CD4-positive, alpha-beta T cell treated with Interferon gamma for 1 hour (primary cell): ENCODE measurements around the gene CXCL16.

Experiments used
- DNase-seq: peaks from one replicate; pipeline ENCODE4 v3.0.0-alpha.2; 2020

CXCL16 gene

DNA sequence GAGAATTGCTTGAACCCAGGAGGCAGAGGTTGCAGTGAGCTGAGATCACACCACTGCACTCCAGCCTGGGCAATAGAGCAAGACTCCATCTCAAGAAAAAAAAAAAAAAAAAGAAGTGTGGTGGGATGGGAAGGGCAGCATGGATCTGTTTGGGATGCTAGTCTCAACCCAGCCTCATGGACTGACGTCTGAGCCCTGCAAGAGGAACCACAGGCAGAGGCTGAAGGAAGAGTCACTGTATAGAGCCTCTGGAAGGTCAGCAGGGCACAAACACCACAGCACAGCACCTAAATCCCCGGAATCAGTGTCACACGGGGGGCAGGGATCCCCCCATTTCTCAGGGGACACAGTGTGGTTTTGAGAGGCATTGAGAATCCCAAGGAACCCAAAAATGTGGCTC, 10.9 kb upstream of the CXCL16 start:
- no peak for DNase-seq

DNA sequence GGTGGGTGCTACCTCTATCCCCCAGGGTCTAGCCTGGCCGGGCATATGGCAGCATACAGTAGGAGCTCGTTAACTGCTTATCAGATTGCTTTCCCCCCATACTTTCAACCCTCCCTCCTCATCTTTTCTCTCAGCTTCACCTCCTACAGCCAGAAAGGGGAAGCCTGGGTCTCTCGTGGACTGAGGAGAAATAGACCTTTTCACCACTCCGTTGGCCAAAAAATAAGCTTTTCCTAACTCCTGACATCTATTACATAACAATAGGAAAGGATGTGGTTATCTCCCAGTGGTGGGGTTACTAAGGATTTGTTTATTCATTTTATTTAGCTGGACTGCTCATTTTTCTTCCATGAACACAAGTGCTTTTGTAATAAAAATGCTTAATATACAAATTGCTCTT, 9.0 kb upstream of the CXCL16 start:
- no peak for DNase-seq

DNA sequence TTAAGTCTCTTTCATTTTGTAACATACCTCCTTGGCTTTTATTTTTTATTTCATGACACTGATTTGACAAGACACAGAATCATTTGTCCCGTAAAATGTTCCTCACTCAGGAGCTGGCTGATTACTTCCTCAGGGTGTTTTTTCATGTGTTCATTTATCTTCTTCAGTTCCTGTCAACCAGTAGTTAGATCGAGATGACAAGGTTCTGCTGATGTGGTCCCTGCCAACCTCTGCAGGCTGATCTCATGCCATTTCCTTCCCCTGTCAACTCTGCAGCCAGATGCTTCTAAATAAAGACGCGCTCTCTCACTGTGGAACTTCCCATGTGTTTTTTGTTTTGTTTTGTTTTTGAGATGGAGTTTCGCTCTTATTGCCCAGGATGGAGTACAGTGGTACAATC, 8.1 kb upstream of the CXCL16 start:
- DNase-seq: peak; percentile 59

DNA sequence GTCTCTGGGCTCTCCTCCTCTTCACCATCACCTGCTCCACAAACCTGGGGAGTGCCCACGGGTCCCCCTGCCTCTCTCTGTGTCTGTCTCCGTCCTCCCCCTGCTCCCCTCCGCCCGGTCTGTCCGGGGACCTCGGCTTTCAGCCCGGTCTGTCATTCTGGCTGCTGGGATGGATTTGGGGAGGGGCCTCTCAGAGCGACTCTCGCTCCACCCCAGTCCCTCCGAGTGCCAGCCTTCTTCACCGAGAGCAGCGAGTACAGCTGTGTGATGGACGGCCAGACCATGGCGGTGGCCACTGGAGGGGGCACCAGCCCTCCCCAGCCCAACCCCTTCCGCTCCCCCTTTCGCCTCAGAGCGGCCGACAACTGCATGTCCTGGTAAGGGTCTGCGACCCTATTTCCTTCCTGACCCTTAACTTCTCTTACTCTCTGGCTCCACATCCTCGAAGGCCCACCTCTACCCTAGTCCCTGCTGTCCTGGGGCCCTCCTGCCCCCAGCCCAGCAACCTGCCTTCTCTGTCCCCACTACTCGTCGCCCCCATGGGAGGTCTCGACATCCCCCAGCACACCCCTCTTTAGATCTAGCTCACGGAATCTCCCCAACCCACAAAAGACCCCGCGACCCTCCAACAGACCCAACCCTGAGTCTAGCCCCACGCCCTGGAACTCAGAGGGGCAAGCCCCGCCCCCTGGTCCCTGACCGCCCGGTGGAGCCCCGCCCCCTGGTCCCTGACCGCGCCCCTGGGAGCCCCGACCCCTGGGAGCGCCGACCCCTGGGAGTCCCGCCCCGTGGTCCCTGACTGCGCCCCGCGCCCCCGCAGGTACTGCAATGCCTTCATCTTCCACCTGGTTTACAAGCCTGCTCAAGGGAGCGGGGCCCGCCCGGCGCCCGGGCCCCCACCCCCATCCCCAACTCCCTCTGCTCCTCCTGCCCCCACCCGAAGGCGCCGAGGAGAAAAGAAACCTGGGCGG, 5.6 kb upstream of the CXCL16 start:
- DNase-seq: no peak

- no peak for DNase-seq
Observed at GRCh38 chr17:4743898-4744297, 4.2 kb upstream of the CXCL16 start.

DNA sequence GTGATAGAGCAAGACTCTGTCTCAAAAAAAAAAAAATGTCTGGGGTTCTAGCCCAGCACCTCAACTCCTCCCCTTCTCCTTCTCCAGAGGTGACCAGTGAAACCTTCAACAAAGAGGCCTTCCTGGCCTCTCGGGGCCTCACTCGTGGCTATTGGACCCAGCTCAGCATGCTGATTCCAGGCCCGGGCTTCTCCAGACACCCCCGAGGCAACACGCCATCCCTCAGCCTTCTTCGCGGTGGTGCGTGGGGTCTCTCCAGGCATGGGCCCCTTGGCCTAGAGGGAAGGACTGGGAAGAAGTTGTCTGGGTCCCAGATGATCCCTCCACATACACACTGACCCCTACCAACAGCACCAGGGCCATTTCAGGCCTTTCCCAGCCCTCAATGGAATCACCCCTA, 3.5 kb upstream of the CXCL16 start:
- no peak for DNase-seq

DNA sequence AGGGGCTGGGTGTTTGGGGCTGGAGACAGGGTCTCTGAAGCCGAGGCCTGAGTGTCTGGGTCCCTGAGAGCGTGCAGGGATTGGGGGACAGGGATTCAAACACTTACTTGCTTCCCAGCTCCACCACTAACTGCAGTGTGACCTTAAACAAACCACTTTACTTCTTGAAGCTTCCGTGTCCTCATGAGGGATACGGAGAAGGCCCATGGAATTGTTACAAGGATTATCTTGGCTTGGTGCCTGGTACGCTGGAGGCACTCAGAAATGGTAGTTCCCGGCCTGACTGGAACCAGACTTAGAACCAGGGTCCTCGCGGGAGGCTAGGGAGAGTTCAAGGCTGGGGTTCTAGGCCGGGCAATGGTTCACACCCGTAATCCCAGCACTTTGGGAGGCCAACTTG, 2.9 kb upstream of the CXCL16 start:
- no peak for DNase-seq

- DNase-seq: no peak
Observed at GRCh38 chr17:4742133-4742532, 2.4 kb upstream of the CXCL16 start.

DNA sequence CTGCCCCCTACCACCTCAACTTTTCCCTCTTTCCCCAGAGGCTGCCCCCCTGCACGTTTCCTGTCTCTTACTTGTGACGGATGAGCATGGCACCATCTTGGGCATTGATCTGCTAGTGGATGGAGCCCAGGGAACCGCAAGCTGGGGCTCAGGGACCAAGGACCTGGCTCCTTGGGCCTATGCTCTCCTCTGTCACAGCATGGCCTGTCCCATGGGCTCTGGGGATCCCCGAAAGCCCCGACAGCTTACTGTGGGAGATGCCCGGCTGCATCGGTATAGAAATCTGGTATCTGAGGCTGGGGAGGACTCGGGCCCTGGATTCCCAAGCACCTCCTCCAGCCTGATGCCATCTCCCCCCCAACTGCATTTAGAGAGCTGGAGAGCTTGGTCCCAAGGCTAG, 1.8 kb upstream of the CXCL16 start:
- DNase-seq: no peak

DNA sequence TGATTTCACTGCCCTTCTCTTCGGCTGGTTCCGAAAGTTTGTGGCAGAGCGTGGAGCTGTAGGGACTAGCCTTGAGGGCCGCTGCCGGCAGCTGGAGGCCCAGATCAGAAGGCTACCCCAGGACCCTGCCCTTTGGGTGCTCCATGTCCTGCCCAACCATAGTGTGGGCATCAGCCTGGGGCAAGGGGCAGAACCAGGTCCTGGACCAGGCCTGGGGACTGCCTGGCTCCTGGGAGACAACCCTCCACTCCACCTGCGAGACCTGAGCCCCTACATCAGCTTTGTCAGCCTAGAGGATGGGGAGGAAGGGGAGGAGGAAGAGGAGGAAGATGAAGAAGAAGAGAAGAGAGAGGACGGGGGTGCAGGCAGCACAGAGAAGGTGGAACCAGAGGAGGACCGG, 856 bp upstream of the CXCL16 start:
- no peak for DNase-seq

DNA sequence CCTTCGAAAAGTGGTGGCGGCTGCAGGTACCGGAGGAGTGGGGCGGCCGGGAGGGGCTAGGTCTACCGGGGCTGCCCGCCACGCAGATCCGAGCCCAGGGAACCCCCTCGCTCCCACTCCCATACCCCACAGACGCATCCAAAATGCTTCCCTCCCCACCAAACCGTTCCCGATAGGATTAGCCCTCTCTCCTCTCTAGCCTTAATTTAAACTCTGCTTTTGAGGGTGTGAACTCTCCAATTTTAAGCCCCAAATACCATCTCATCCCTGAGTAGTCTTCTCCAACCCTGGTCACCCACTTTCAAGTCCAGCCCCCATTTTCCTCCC, 260 bp upstream of the CXCL16 start:
- DNase-seq: no peak

DNA sequence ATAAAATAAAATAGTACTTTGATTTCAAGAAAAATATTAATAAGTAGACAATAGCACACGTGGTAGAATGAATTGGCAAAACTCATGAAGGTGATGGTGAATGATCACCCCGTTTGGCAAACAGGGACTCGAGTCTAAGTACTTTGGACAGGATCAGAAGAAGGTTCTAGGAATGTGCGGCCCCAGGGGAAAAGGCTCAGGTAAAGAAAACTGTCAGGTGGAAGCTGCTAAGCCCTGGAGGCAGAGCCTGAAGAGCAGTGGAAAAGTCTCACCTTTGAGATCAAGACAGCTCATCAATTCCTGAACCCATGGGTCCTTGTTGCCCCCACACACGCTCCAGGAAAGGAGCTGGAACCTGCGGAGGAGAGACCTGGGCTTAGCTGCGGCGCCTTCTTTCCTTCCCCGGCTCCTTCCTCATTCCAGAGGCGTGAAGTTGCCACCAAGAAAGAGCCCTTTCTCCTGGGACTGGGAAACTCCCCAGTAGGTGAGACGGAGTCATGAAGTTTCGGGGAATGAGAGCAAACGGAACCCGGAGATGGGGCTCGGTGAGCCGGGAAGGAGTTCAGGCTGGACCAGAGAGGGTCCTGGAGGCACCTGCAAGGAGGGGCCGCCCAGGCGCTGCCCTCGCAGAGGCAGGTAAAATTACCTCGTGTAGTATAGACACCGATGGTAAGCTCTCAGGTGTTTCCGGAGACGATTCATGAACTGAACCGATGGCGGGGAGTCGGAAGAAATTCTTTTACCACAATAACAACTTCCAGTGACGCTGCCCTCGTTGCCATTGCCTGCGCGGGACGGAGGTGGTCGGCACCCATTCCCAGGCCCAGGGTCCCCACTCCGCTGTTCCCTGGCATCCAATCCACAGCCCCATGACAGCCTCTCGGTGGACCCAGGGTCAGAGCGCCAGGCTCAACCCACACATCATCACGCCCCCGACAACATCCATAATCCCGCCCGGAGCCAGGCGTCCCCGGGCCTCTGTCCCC, 1.3 kb downstream of the CXCL16 start:
- peak; percentile 40 for DNase-seq

- peak; percentile 65 for DNase-seq
Observed at GRCh38 chr17:4735876-4736651, 3.7 kb downstream of the CXCL16 start.

DNA sequence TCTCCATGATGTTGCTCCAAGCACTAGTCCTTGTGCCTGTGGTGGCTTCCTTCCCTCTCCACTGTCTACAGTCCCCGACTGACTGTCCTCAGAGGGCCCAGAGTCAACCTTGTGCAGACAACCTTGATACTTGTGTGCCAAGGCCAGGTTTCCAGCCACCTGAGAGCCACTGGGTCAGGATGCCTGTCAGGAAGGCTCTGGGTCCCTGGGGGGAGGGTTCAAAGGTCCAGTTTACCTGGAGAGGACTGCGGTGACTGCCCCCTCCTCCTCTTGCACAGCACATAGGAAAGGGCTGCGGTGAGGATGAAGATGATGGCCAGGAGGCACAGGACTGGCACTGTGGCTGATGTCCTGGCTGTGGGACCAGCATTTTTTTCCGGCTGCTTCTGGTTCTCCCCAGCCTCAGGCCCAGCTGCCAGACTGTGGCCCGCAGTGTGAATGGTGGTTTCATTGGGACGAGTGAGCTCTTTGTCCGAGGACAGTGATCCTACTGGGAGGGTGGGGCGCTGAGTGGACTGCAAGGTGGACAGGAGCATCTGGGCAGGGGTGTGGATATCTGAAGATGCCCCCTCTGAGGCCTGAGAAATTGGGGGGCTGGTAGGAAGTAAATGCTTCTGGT, 4.8 kb downstream of the CXCL16 start:
- DNase-seq: no peak

DNA sequence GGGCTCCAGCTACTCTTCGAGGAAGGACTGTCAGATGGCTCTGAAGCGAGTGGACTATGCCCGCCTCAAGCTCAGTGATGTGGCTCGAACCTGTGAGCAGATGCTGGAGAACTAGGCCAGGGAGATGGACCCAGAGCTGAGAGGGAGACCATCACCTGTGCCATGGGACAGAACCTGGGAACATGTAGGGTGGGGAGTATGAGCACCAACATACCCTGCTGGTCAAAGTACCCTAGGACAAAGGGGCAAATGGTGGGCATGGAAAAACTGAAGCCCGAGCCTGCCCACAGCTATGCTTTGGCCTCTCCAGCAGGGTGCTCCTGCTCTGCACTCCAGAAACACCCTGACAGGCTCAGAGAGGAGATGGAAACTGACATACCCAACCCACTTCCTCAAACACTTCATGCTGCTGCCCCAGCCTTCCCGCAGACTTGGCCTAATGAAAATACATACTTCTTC, 6.6 kb downstream of the CXCL16 start:
- DNase-seq: peak; percentile 75

DNA sequence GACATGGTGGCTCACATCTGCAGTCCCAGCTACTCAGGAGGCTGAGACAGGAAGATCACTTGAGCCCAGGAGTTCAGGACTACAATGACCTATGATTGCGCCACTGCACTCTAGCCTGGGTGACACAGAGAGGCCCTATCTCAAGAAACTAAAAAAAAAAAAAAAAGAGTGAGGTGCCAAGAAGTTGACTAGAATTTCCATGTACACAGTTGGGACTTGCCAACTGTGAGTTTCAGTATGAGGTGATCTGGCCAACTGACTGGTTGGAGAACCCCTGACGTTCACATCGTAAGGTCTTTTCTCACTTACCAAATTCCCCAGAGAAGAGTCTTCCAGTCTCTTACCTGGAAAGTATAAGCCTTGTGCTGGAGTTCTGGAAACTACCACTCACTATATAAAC, 11.6 kb downstream of the CXCL16 start:
- peak; percentile 31 for DNase-seq

- DNase-seq: peak; percentile 50
Observed at GRCh38 chr17:4725646-4726310, 13.9 kb downstream of the CXCL16 start.

GRCh38 chr17:4724650-4725049, 15.1 kb downstream of the CXCL16 start:
- no peak for DNase-seq

GRCh38 chr17:4722678-4723240, 17.0 kb downstream of the CXCL16 start:
- no peak for DNase-seq

DNA sequence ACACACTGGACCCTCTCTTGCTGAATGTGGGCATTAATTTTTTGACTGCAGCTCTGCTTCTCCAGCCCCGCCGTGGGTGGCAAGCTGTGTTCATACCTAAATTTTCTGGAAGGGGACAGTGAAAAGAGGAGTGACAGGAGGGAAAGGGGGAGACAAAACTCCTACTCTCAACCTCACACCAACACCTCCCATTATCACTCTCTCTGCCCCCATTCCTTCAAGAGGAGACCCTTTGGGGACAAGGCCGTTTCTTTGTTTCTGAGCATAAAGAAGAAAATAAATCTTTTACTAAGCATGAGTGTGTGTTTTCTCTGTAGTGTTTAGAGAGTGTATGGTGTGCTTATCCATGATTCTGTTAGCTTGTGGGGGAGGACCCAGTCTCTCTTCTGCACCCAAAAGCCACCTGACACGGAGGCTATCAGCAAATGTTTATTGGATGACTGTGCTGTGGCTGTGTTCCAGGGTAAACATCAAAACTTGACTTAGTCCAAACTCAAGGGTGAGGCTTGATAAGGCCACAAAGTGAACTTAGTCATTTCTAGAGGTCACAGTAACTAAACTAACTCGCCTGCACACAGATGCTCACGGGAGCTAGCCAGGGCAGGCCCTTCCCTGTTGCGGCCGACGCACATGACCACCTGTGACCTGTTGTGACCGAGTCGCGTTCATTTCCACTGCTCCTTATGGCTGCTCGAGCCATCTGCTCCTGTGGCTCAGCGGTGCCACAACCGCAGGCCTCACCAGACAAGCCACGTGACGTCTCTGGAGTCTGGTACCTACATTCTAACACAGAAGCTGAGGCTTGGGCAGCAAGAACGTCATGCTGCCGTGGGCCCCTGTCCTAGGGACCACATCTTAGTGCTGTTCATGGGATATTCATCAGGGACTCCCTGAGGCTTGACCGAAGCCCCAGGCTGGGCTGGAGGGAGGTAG, 18.3 kb downstream of the CXCL16 start:
- peak; percentile 36 for DNase-seq
